Lower leg skin (tissue), 4 donors: ENCODE measurements around the gene SHISA6. TPM values are rescaled to one million over a fixed set of nuclear protein-coding genes. Genes with fewer than 3 reads are reported as not detected.

Source experiments
- DNase-seq, 2 donors: peaks; one replicate each; pipeline ENCODE4 v3.0.0-alpha.2; 2019; ENCODE audit warnings: low spot score in 2 of 2
- H3K4me3 ChIP-seq: fragments of 200-600 bp; sonication (generic); 2 replicates; pipeline ENCODE4 v1.5.1; 2017; ENCODE audit warnings: mild to moderate bottlenecking, low read depth; ENCODE audit not compliant: poor library complexity, severe bottlenecking
- POLR2A ChIP-seq, 2 donors: fragments of 450-650 bp; IDR thresholded peaks; one replicate each; pipeline ENCODE4 v1.6.1; 2016 to 2017; ENCODE audit warnings: antibody characterized with exemption in 2 of 2, mild to moderate bottlenecking in 1 of 2, moderate library complexity in 1 of 2
- WGBS, 2 donors: methylation state at CpG; one replicate each; pipeline ENCODE4 v1.1.5; 2018; 5-methylcytosine and 5-hydroxymethylcytosine counted together
- intact Hi-C: fragments of 100-400 bp; cut with DNase I; formaldehyde crosslinking; loops from one replicate; pipeline ENCODE4 v1.15.0; 2023; ENCODE audit warnings: low total_unique reads
- total RNA-seq, 4 donors: library from RNA; depleted of rRNA; stranded (reverse); fragments of >200 nt; gene quantifications; one replicate each; pipeline ENCODE4 v1.1.0, GENCODE V29; 2016
- TF ChIP-seq, protein P1 (sequence below), 3 donors: fragments of 450-650 bp; IDR thresholded peaks; one replicate each; pipeline ENCODE4 v1.5.1; 2016; ENCODE audit warnings: antibody characterized with exemption in 3 of 3, mild to moderate bottlenecking in 3 of 3, moderate library complexity in 2 of 3

The SHISA6 gene
- total RNA-seq, 4 donors from 2014 or later = 0.72 to 2.8 (median 1.4) TPM

GRCh38 chr17:11245791-11246190 is 4.8 kb downstream of the SHISA6 start:
- TF ChIP-seq POLR2A (IDR thresholded peaks at IDR 0.05) = no peak
- TF ChIP-seq, protein P1, sequence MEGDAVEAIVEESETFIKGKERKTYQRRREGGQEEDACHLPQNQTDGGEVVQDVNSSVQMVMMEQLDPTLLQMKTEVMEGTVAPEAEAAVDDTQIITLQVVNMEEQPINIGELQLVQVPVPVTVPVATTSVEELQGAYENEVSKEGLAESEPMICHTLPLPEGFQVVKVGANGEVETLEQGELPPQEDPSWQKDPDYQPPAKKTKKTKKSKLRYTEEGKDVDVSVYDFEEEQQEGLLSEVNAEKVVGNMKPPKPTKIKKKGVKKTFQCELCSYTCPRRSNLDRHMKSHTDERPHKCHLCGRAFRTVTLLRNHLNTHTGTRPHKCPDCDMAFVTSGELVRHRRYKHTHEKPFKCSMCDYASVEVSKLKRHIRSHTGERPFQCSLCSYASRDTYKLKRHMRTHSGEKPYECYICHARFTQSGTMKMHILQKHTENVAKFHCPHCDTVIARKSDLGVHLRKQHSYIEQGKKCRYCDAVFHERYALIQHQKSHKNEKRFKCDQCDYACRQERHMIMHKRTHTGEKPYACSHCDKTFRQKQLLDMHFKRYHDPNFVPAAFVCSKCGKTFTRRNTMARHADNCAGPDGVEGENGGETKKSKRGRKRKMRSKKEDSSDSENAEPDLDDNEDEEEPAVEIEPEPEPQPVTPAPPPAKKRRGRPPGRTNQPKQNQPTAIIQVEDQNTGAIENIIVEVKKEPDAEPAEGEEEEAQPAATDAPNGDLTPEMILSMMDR (IDR thresholded peaks at IDR 0.05) = no peak
- no peak for DNase-seq
- intact Hi-C loops = no loop called here
- WGBS, 2 donors = 71 to 79% methylated on average over 3 of the region's 3 CpGs
- no peak overlapping the region for H3K4me3 ChIP-seq

- intact Hi-C loops = no loop called here
- no peak for DNase-seq
- TF ChIP-seq, protein P1 (IDR thresholded peaks at IDR 0.05) = no peak
- TF ChIP-seq POLR2A (IDR thresholded peaks at IDR 0.05) = no peak
Observed at GRCh38 chr17:11250161-11250560, 9.1 kb downstream of the SHISA6 start.

DNA sequence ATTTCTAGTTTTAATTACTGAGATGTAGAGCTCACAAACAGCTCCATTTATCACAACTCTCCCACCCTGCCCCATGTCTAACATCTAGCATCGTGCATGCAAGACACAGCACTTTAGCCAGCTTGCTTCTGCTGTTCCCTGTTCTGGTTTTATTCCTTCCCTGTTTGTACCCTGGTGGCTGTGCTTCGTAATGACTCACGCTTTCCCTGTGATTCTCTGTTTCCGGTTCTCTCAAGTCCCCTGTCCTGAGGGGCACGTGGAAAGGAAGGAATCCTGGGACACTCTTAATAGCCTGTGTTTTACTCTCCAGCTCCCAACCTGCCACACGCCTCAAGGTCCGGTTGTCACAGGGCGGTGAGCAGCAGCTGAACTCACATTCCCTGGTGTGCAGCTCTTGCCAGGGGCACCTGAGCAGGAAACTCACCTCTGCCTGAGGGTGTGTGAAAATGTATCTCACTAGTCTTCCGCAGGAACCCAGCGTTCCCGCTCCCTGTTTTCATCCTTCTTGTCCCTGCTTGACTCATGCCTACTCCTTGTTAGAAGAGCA is 10.6 kb downstream of the SHISA6 start:
- WGBS, 2 donors = 37 to 63% methylated on average over 11 of the region's 11 CpGs
- TF ChIP-seq, protein P1 (IDR thresholded peaks at IDR 0.05) = no peak
- no peak for TF ChIP-seq POLR2A (IDR thresholded peaks at IDR 0.05)
- DNase-seq = no peak
- H3K4me3 ChIP-seq = no peak overlapping the region
- intact Hi-C loops = no loop called here

More at GRCh38 chr17:11250161-11250560, 9.1 kb downstream of the SHISA6 start:
- no peak overlapping the region for H3K4me3 ChIP-seq
- 93 to 94% methylated on average over 7 of the region's 7 CpGs for WGBS, 2 donors

GRCh38 chr17:11252146-11252545 is 11.1 kb downstream of the SHISA6 start:
- no peak overlapping the region for H3K4me3 ChIP-seq
- no peak for DNase-seq
- TF ChIP-seq POLR2A (IDR thresholded peaks at IDR 0.05) = no peak
- TF ChIP-seq, protein P1 (IDR thresholded peaks at IDR 0.05) = no peak
- 62 to 64% methylated on average over 11 of the region's 11 CpGs for WGBS, 2 donors
- intact Hi-C loops = no loop called here

DNA sequence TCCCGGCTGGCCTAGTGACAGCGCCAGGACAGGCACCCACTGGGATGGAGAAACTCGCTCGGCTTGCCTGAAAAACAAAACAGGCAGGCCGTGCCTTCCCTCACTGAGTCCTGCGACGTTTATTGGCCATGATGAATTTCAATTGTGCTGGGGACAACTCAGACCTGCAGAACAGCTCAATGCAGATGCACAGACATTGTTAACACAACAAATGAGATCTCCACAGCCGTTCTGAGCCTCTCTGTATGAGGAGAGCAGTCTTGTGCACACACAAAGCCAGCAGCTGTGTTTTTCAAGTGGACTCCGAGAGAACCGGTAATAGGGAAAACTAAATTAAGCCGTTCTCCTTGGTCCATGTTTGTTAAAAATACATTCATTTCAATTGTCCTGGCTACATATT is 15.9 kb downstream of the SHISA6 start:
- TF ChIP-seq, protein P1 (IDR thresholded peaks at IDR 0.05) = no peak
- no peak for TF ChIP-seq POLR2A (IDR thresholded peaks at IDR 0.05)

More for the DNA sequence above, 15.9 kb downstream of the SHISA6 start:
- intact Hi-C loops = no loop called here
- no peak for DNase-seq
- H3K4me3 ChIP-seq = no peak overlapping the region
- WGBS, 2 donors = 70 to 76% methylated on average over 11 of the region's 11 CpGs
